Measurements from ENCODE around the gene TMEM209. TPM values are rescaled to one million over a fixed set of nuclear protein-coding genes. Genes with fewer than 3 reads are reported as not detected.
"Not testable (repeated sequence)": the region's sequence is repeated elsewhere in the genome, so short reads cannot be mapped to it uniquely, and the experiment has no call there.

The TMEM209 gene
- total RNA-seq (2014; rRNA removed; shearing (Covaris generic)): 30.9 and 46.7 TPM in 2 replicates

- DNase-seq (ENCODE audit: low read depth): peak; percentile 100
These were observed at the start of gene TMEM209 for GRCh38 chr7:130205084-130205947. Gene TMEM209 (minus strand): TSS chr7:130205406. CDS start chr7:130205375, 31 bp downstream.

- DNase-seq (ENCODE audit: low read depth): no peak
These were observed 49.3 kb upstream of the TMEM209 start for GRCh38 chr7:130254555-130254954.

GRCh38 chr7:130249626-130250025 is 44.4 kb upstream of the TMEM209 start:
- DNase-seq (ENCODE audit: low read depth): not testable (repeated sequence)

- DNase-seq (ENCODE audit: low read depth): not testable (repeated sequence)
These were observed 43.6 kb upstream of the TMEM209 start for GRCh38 chr7:130248842-130249241.

GRCh38 chr7:130246491-130246890 is 41.3 kb upstream of the TMEM209 start:
- DNase-seq (ENCODE audit: low read depth): not testable (repeated sequence)

- peak; percentile 16 for DNase-seq (ENCODE audit: low read depth)
These were observed 38.3 kb upstream of the TMEM209 start for GRCh38 chr7:130243486-130243885.

- DNase-seq (ENCODE audit: low read depth): peak; percentile 85
These were observed 37.2 kb upstream of the TMEM209 start for GRCh38 chr7:130242198-130243014.

GRCh38 chr7:130240240-130240639 is 35.0 kb upstream of the TMEM209 start:
- DNase-seq (ENCODE audit: low read depth): no peak

- not testable (repeated sequence) for DNase-seq (ENCODE audit: low read depth)
These were observed 31.2 kb upstream of the TMEM209 start for GRCh38 chr7:130236361-130236760.

- no peak for DNase-seq (ENCODE audit: low read depth)
These were observed 28.9 kb upstream of the TMEM209 start for GRCh38 chr7:130234078-130234477.

- DNase-seq (ENCODE audit: low read depth): no peak
These were observed 27.0 kb upstream of the TMEM209 start for GRCh38 chr7:130232209-130232608.

- no peak for DNase-seq (ENCODE audit: low read depth)
These were observed 26.6 kb upstream of the TMEM209 start for GRCh38 chr7:130231792-130232191.

GRCh38 chr7:130229981-130230380 is 24.8 kb upstream of the TMEM209 start:
- DNase-seq (ENCODE audit: low read depth): not testable (repeated sequence)

- DNase-seq (ENCODE audit: low read depth): no peak
These were observed 23.8 kb upstream of the TMEM209 start for GRCh38 chr7:130228840-130229502.

- no peak for DNase-seq (ENCODE audit: low read depth)
These were observed 22.8 kb upstream of the TMEM209 start for GRCh38 chr7:130227883-130228575.

- DNase-seq (ENCODE audit: low read depth): no peak
These were observed 21.1 kb upstream of the TMEM209 start for GRCh38 chr7:130226333-130226732.

GRCh38 chr7:130224923-130225322 is 19.7 kb upstream of the TMEM209 start:
- DNase-seq (ENCODE audit: low read depth): peak; percentile 67

GRCh38 chr7:130224210-130224609 is 19.0 kb upstream of the TMEM209 start:
- no peak for DNase-seq (ENCODE audit: low read depth)

- DNase-seq (ENCODE audit: low read depth): no peak
These were observed 18.4 kb upstream of the TMEM209 start for GRCh38 chr7:130223646-130224045.

- DNase-seq (ENCODE audit: low read depth): no peak
These were observed 16.5 kb upstream of the TMEM209 start for GRCh38 chr7:130221746-130222145.

- DNase-seq (ENCODE audit: low read depth): no peak
These were observed 14.7 kb upstream of the TMEM209 start for GRCh38 chr7:130219871-130220270.

Measured in Daoy (cell line).